ENCODE results near the gene C16orf74. TPM values are rescaled to one million over a fixed set of nuclear protein-coding genes. Genes with fewer than 3 reads are reported as not detected.

Gene C16orf74
- total RNA-seq, 1 experiment from 2014 or later = 25.9 TPM

Other genes with a start within 250 kb of the C16orf74 start
- gene GSE1, start 137.8 kb downstream of the C16orf74 start, total RNA-seq (2014; rRNA removed; shearing (Covaris generic); ENCODE audit: low replicate concordance) = 7.1 and 7.9 TPM in 2 replicates
- gene GINS2, start 62.1 kb downstream of the C16orf74 start, total RNA-seq (2014; rRNA removed; shearing (Covaris generic); ENCODE audit: low replicate concordance) = 27.0 and 37.3 TPM in 2 replicates
- 56.4 and 86.9 TPM in 2 replicates for gene EMC8, start 48.4 kb upstream of the C16orf74 start, total RNA-seq (2014; rRNA removed; shearing (Covaris generic); ENCODE audit: low replicate concordance)
- gene COX4I1, start 48.6 kb upstream of the C16orf74 start, total RNA-seq (2014; rRNA removed; shearing (Covaris generic); ENCODE audit: low replicate concordance) = 914 and 925 TPM in 2 replicates
- 5.4 and 20.0 TPM in 2 replicates for gene IRF8, start 148.1 kb upstream of the C16orf74 start, total RNA-seq (2014; rRNA removed; shearing (Covaris generic); ENCODE audit: low replicate concordance)

All from Caki2 (cell line).